Astrocyte of the cerebellum (primary cell): Measurements from ENCODE around the gene ZNF473.
"Not testable (repeated sequence)": the region's sequence is repeated elsewhere in the genome, so short reads cannot be mapped to it uniquely, and the experiment has no call there.

Source experiments
- DNase-seq: peaks from one replicate; pipeline ENCODE4 v3.0.0-alpha.2; 2011; ENCODE audit warnings: low read depth
- H3K4me3 ChIP-seq: 2 replicates; pipeline ENCODE4 v1.5.1; 2011; ENCODE audit warnings: mild to moderate bottlenecking, low read depth, low read length, moderate library complexity
- in situ Hi-C: cut with HindIII; loops from 2 replicates; pipeline ENCODE4 v1.10.0; 2017; ENCODE audit warnings: low sequenced_read_pairs

ZNF473 gene

DNA sequence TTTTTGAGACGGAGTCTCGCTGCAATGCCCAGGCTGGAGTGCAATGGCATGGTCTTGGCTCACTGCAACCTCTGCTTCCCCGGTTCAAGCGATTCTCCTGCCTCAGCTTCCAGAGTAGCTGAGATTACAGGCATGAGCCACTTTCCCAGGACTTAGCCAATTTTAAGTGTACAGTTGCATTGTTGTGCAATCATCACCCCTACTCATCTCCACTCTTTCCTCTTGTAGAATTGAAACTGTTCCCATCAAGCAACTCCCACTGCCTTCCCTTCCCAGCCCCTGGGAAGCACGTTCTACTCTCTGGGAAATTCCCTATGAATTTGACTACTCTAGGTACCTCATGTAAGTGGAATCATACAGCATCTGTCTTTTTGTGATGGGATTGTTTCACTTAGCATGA is 53.2 kb downstream of the ZNF473 start:
- in situ Hi-C loops, H3K4me3 ChIP-seq, DNase-seq: not testable (repeated sequence)

DNA sequence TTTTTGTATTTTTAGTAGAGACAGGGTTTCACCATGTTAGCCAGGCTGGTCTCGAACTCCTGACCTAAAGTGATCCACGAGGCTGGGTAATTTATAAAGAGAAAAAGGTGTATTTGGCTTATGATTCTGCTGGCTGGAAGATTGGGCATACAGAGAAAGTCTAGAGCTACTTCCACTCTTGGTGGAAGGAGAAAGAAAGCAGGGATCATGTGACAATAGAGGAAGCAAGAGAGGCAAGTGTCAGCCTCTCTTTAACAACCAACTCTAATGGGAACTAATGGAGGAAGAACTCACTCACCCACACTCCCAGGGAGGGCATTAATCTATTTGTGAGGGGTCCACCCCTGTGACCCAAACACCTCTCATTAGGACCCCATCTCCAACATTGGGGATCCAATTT is 58.6 kb downstream of the ZNF473 start:
- in situ Hi-C loops, H3K4me3 ChIP-seq, DNase-seq: not testable (repeated sequence)

DNA sequence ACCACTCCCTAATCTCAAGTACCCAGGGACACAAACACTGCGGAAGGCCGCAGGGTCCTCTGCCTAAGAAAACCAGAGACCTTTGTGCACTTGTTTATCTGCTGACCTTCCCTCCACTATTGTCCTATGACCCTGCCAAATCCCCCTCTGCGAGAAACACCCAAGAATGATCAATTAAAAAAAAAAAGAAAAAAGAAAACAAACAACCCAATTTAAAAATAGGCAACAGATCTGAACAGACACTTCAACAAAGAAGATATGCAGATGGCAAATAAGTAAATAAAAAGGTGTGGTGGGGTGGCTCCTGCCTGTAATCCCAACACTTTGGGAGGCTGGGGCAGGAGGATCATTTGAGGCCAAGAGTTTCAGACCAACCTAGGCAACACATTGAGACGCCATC is 61.3 kb downstream of the ZNF473 start:
- in situ Hi-C loops: not testable (repeated sequence)

DNA sequence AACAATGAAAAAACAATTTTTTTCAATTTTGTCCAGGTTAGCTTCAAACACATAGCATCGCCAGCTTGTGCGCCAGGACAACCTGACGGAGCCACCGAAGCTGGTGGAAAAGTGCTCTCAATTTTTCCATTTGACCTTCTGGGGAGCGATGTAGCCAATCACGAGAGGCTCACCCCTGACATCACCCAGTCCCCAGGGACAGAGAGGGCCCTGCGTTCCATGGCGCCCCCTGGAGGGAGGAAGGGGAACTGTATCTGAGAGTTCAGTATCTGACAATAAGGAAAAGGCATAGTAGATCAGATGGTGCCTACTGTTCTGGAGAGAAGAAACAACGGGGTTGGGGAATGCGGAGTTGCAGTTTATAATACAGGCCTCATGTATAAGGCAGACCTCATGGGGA is 64.9 kb downstream of the ZNF473 start:
- DNase-seq, H3K4me3 ChIP-seq, in situ Hi-C loops: not testable (repeated sequence)

More for the DNA sequence above, 61.3 kb downstream of the ZNF473 start:
- H3K4me3 ChIP-seq, DNase-seq: not testable (repeated sequence)

DNA sequence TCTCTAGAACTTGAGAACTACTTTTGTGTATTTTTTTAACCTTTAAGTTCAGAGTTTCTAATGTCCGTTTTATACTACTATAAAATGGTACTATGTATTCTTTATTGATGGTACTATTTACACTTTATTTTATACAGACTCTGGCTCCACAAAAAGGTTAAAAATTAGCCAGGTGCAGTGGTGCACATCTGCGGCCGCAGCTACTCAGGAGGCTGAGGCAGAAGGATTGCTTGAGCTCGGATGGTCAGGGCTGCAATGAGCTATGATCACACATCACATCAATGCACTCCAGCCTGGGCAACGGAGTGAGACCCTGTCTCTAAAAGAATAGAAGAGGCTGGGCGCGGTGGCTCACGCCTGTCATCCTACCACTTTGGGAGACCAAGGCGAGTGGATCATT is 66.0 kb downstream of the ZNF473 start:
- H3K4me3 ChIP-seq, in situ Hi-C loops, DNase-seq: not testable (repeated sequence)

DNA sequence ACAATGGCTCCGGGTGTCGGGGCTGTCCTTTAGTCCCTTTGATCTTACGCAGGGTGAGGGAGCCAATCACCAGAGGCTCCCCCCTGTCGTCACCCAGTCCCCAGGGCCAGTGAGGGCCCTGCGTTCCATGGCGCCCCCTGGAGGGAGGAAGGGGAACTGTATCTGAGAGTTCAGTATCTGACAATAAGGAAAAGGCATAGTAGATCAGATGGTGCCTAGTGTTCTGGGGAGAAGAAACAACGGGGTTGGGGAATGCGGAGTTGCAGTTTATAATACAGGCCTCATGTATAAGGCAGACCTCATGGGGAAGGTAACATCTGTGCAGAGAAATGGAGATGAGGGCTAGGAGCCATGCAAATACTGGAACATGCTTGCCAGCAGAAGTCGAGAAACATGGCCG is 66.8 kb downstream of the ZNF473 start:
- in situ Hi-C loops, H3K4me3 ChIP-seq, DNase-seq: not testable (repeated sequence)

DNA sequence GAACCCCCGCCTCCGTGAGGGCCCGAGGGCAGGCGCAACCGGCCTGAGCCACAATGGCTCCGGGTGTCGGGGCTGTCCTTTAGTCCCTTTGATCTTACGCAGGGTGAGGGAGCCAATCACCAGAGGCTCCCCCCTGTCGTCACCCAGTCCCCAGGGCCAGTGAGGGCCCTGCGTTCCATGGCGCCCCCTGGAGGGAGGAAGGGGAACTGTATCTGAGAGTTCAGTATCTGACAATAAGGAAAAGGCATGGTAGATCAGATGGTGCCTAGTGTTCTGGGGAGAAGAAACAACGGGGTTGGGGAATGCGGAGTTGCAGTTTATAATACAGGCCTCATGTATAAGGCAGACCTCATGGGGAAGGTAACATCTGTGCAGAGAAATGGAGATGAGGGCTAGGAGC is 72.1 kb downstream of the ZNF473 start:
- DNase-seq, H3K4me3 ChIP-seq, in situ Hi-C loops: not testable (repeated sequence)

DNA sequence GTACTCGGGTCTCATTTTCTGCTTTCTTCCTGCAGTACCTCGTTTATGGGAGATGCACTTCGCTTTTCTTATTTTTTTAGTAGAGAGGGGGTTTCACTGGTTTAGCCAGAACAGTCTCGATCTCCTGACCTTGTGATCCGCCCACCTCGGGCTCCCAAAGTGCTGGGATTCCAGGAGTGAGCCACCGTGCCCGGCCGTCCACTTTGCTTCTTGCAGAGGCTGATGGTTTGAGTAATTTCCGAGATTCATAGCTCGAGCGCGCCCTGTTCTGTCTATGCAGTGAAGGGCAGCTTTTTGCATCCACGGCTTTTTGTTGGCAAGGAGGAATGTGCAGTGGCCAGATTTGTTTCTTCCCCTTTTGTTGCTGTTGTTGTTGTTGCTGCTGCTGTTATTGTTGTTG is 73.1 kb downstream of the ZNF473 start:
- DNase-seq, H3K4me3 ChIP-seq, in situ Hi-C loops: not testable (repeated sequence)

DNA sequence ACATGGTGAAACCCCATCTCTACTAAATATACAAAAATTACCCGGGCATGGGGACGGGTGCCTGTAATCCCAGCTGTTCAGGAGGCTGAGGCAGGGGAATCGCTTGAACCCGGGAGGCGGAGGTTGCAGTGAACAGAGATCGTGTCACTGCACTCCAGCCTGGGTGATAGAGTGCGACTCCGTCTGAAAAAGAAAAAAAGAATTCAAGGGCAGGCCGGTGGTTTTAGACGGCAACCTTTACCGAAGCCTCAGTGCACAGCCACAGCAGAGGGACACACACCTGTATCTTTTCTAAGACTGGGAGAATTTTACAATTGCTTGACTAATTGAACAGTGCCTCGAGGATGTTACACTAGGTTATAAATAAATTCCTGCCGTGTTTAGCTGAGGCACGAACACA is 73.9 kb downstream of the ZNF473 start:
- in situ Hi-C loops, H3K4me3 ChIP-seq, DNase-seq: not testable (repeated sequence)

DNA sequence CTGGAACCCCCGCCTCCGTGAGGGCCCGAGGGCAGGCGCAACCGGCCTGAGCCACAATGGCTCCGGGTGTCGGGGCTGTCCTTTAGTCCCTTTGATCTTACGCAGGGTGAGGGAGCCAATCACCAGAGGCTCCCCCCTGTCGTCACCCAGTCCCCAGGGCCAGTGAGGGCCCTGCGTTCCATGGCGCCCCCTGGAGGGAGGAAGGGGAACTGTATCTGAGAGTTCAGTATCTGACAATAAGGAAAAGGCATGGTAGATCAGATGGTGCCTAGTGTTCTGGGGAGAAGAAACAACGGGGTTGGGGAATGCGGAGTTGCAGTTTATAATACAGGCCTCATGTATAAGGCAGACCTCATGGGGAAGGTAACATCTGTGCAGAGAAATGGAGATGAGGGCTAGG is 75.1 kb downstream of the ZNF473 start:
- DNase-seq, H3K4me3 ChIP-seq, in situ Hi-C loops: not testable (repeated sequence)
